H1 (cell line): Measurements from ENCODE around the gene GOLGA1.
"Not testable (repeated sequence)": the region's sequence is repeated elsewhere in the genome, so short reads cannot be mapped to it uniquely, and the experiment has no call there.

ENCODE experiments used
- CEBPB ChIP-seq: IDR thresholded peaks from 2 replicates; pipeline ENCODE4 v1.6.1; 2012; ENCODE audit warnings: low read depth, low read length
- CREB1 ChIP-seq: IDR thresholded peaks from 2 replicates; pipeline ENCODE4 v1.6.1; 2012; ENCODE audit warnings: inconsistent platforms
- CTCF ChIP-seq, 3 experiments: IDR thresholded peaks; 1 replicate in 2 of 3; 2 replicates in 1 of 3; pipeline versions ENCODE4 v1.5.1 to v1.6.1; 2011; ENCODE audit warnings: low read length in 3 of 3, mild to moderate bottlenecking in 3 of 3, inconsistent platforms in 2 of 3, low read depth in 1 of 3, moderate library complexity in 1 of 3; ENCODE audit not compliant: insufficient read depth in 1 of 3; ENCODE audit errors: control extremely low read depth in 1 of 3
- EP300 ChIP-seq, 2 experiments: IDR thresholded peaks; 1 replicate in 1 of 2; 2 replicates in 1 of 2; pipeline ENCODE4 v1.6.1; 2011 to 2012; ENCODE audit warnings: low read depth in 2 of 2, low read length in 2 of 2, mild to moderate bottlenecking in 2 of 2, borderline replicate concordance in 1 of 2, inconsistent platforms in 1 of 2, moderate library complexity in 1 of 2
- EZH2 ChIP-seq: fragments of 200-600 bp; sonication (generic); IDR thresholded peaks from 2 replicates; pipeline ENCODE4 v1.7.1; 2012; ENCODE audit warnings: low read depth, mild to moderate bottlenecking, moderate library complexity, low read length, inconsistent platforms; ENCODE audit not compliant: severe bottlenecking
- MAX ChIP-seq: IDR thresholded peaks from 2 replicates; pipeline ENCODE4 v1.6.1; 2012; ENCODE audit warnings: inconsistent platforms
- NRF1 ChIP-seq: IDR thresholded peaks from 2 replicates; pipeline ENCODE4 v1.6.1; 2011; ENCODE audit warnings: mild to moderate bottlenecking, low read depth, low read length, improper control_type of control experiment

GRCh38 chr9:124965775-124966568, 25.1 kb upstream of the GOLGA1 start:
- TF ChIP-seq MAX; EZH2; EP300 (IDR thresholded peaks at IDR 0.05; ENCODE audit: borderline replicate concordance in 1 of 2, low read depth in 2 of 2, low read length in 2 of 2); CTCF (IDR thresholded peaks at IDR 0.05; ENCODE audit: control extremely low read depth in 1 of 3, insufficient read depth in 1 of 3, low read depth in 1 of 3, low read length in 3 of 3); NRF1; CREB1; CEBPB: not testable (repeated sequence)
